ENCODE measurements around the gene DRC7.
"Not testable (repeated sequence)": the region's sequence is repeated elsewhere in the genome, so short reads cannot be mapped to it uniquely, and the experiment has no call there.

Gene DRC7

GRCh38 chr16:57763285-57764005 is 68.8 kb downstream of the DRC7 start:
- no peak for DNase-seq (ENCODE audit: low spot score)

- no peak for DNase-seq (ENCODE audit: low spot score)
Measured at GRCh38 chr16:57764006-57764340, 69.4 kb downstream of the DRC7 start.

DNA sequence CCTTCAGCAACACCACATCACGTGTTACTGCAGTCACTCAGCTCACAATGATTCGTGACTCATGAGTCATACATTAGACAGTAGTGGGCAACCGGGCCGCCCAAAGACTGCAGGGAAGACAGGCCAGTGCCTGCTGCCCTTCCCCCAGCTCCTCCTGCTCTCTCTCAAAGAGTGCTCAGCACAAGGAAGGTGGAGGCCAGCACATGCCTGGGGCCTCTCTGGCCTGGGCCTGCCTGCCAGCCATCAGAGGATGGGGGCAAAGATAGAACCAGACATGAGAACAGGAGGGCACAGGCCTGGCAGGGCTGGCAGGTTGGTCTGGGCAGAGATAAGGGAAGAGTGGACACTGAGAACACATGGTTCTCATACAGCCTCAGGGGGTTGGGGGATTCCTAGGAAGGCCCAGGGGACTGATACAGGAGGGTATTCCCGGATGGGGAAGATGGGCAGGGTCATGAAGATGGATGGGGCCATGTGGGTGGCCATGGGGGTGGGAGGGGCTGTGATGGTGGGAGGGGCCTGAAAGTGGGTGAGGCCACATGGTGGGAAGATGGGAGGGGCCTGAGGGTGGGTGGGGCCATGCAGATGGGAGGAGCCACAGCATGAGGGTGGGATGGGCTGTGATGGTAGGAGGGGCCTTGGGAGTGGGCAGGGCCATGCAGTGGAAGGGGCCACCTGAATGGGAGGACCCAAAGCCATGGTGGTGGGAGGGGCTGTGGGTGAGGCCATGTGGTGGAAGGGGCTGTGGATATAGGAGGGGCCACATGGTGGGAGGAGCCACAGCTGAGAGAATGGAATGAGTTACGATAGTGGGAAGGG is 69.9 kb downstream of the DRC7 start:
- DNase-seq (ENCODE audit: low spot score), result no peak

GRCh38 chr16:57765160-57765728 is 70.6 kb downstream of the DRC7 start:
- DNase-seq (ENCODE audit: low spot score), result no peak

DNA sequence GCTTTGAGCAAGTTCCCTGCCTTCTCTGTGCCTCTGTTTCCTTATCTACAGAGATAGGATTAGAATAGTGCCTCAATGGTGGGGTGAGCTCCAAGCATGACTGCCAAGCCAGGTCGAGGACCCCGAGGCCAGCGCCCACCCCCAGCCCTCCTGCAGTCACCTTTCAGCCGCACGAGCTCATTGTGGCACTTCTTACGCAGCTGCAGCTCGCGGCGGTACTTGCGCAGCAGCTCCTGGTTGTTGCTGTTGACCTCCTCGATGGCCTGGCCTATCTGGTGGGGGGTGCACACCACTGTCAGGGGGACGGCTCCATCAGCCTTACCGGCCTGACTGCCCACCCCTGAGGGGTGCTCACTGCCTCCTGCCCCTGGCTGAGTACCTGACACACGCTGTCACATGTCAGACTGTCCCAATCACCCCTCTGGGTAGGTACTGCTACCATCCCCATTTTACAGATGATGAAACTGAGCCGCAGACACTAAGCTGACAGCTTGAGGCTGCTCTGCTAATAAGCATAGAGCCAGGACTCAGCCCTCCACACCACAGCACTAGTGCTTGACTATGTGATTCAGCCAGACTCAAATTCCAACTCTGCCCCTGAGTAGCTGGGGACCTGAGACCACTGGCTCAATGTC is 72.2 kb downstream of the DRC7 start:
- DNase-seq (ENCODE audit: low spot score), result no peak

DNA sequence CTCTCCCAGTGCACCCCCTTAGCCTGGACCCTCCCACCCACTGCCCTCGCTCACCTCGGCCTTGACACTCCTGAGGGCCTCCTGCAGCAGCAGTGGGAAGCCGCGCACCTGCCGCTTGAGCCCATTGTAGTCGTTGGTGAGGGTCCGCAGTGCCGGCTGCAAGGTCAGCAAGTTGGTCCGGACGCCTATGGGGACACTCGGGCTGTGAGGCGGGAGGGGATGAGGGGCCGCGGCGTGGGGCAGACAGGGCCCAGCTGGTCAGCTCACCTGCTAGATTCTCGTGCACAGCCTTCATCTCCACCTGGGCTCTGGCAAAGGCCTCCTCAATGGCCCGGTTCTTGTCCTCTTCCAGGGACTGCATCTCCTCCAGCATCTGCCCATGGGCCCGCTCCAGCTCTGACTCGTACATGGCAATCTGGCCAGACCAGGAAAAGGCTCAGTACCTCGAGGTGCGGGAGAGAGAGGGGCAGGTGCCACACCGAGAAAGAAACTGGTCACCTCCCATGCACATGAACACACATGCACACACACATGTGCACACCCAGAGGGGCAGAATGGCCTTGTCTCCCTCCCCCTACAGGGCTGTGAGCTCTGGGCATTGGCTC is 75.0 kb downstream of the DRC7 start:
- no peak for DNase-seq (ENCODE audit: low spot score)

DNA sequence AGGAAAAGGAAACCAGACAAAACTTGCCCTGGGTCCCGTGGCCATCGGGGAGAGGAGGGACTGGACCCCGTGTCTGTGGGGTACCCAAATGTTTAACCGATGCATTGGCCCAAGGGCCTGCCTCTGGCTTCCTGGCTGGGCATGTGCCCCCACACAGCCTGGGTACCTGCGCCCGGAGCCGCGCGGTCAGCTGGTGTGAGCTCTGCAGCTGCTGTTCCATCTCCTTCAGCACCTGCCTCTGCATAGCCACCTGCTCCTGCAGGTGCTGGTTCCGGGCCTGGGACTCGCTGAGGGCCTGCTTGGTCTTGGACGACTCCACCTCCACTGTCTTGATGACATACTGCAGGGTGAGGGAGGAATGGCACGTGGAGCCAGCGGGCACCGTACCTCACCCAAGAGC is 75.8 kb downstream of the DRC7 start:
- no peak for DNase-seq (ENCODE audit: low spot score)

- DNase-seq (ENCODE audit: low spot score), result no peak
Measured at GRCh38 chr16:57771141-57771785, 76.7 kb downstream of the DRC7 start.

GRCh38 chr16:57773019-57773418 is 78.4 kb downstream of the DRC7 start:
- no peak for DNase-seq (ENCODE audit: low spot score)

DNA sequence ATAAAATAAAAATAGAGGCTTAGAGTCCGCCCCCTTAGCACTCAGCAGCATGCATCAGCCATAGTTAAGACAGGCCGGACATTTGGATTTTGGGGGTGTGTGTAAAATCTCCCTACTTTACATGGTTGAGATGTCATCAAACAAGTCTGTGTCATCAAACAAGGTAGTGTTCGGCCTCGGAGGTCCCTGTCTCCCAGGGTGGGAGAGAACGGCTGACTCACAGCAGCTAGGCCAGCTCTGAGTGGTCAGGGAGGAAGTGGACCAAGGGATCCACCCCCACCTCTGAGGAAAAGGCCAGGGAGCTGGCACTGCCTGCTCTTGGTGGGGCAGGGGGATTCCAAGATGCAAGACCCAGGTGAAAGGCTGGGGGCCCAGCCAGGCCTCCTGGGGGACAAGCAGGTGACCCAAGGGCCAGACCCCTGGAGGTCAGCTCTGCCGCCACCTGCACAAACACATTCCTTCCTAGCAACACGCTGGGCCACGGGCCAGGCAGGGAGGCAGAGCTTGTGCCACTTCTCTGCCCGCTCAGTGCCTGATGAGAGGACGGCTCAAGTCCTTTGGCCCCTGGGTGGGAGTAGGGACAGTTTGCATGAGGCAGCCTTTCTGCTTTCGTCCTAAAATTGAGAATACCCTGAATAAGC is 79.2 kb downstream of the DRC7 start:
- DNase-seq (ENCODE audit: low spot score), result no peak

DNA sequence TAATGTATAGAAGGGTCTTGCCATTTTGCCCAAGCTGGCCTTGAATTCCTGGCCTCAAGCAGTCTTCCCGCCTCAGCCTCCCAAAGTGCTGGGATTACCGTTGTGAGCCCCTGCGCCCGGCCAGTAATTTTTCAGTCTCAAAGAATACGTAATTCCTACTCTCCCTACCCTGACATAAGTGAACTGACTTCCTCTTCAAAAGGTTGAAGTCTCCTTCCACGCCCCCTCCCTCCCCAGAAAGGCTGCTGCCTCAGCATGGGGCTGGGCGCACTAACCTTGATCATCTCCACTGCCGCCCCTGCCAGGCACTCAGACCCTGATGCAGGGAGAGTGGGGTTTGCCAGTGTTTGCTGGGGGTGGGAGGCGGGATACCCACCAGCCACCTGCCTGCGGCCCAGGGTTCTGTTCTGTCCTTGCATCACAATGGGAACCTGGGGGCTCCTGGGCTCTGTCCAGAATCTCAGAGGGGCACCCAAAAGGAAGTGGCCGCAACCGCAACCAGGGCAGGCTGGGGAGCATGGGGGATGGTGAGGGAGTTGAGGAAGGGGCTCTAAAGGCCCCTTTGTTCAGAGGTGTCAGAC is 80.2 kb downstream of the DRC7 start:
- DNase-seq (ENCODE audit: low spot score), result no peak

DNA sequence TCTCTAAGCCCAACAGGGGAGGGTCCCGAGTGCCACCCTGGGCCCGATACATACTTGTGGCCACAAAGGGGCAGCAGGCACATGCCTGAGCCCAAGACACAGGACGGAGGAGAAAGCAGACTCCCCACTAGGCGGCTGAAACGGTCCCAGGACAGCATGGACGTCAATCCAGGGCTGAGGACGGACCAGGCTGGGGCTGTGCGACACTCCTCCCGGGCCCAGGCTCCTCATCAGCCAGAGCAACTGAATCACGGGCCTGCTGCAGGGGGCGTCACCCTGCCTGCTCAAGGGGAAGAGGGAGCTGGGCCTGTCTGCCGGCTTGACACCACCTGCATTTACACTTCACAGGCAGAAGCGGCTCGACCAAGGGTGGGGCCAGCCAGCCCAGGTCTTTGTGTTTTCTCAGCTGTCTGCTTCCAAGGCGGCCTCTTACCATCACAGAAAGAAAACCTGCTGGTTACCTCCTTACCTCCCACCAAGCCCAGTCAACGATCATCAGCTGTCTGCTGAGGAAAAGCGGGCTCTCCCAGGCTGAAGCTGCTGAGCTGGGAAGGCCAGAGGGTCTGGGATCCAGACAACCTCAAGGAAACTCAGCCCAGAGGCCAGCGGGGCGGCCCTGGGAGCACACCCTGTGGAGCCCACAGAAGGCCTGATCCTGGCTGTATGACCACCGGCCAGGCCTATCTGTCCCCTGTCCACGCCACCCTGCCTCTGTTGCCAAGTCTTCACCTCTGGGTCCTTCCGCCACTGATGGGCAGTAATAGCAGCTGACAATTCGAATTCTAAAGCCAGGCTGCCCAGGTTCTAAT is 81.3 kb downstream of the DRC7 start:
- DNase-seq (ENCODE audit: low spot score), result peak; percentile 92

DNA sequence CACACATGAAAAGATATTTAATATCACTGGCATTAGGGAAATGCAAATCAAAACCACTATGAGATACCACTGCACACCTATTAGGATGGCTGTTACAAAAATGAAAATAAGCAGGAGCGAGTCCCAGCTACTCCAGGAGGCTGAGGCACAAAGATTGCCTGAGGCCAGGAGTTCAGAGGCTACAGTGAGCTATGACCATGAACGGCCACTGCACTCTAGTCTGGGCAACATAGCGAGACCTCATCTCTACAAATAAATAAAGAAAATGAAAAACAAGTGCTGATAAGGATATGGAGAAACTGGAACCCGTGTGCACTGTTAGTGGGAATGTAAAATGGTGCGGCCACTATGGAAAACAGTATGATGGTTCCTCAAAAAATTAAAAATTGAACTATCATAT is 84.1 kb downstream of the DRC7 start:
- no peak for DNase-seq (ENCODE audit: low spot score)

DNA sequence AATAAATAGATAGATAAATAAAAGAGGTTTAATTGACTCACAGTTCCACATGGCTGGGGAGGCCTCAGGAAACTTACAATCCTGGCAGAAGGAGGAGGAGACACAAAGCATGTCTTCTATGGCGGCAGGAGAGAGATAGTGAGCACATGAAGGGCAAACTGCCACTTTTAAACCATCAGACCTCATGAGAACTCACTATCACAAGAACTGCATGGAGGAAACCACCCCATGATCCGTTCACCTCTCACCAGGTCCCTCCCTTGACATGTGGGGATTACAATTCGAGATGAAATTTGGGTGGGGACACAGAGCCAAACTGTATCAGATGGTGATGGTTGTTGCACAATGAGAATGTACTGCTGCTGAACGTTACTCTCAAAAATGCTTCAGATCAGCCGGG is 85.2 kb downstream of the DRC7 start:
- not testable (repeated sequence) for DNase-seq (ENCODE audit: low spot score)

GRCh38 chr16:57781349-57781740 is 86.7 kb downstream of the DRC7 start:
- DNase-seq (ENCODE audit: low spot score), result no peak

Measured in ecto neural progenitor cell (in vitro differentiated cells).